CD4-positive, alpha-beta T cell treated with Interleukin-4 for 1 hour (primary cell): ENCODE results near the gene COL1A1.

Experiments
- DNase-seq, 2 donors: peaks; one replicate each; pipeline ENCODE4 v3.0.0-alpha.2; 2020 to 2022

Gene COL1A1

GRCh38 chr17:50201276-50201854 lies at the start of gene COL1A1:
Gene COL1A1 (minus strand): TSS chr17:50201631. CDS start chr17:50201513, 118 bp downstream.
- DNase-seq = no peak

GRCh38 chr17:50248255-50248654 lies 46.8 kb upstream of the COL1A1 start:
- no peak for DNase-seq

- DNase-seq = no peak
Measured at GRCh38 chr17:50244771-50245170, 43.3 kb upstream of the COL1A1 start.

GRCh38 chr17:50241431-50241830 lies 40.0 kb upstream of the COL1A1 start:
- DNase-seq = no peak

- DNase-seq = no peak
Measured at GRCh38 chr17:50240851-50241250, 39.4 kb upstream of the COL1A1 start.

GRCh38 chr17:50239937-50240336 lies 38.5 kb upstream of the COL1A1 start:
- no peak for DNase-seq

GRCh38 chr17:50238601-50239280 lies 37.3 kb upstream of the COL1A1 start:
- DNase-seq = no peak

- DNase-seq = no peak
Measured at GRCh38 chr17:50237901-50238300, 36.5 kb upstream of the COL1A1 start.

GRCh38 chr17:50234581-50234980 lies 33.1 kb upstream of the COL1A1 start:
- no peak for DNase-seq

- no peak for DNase-seq
Measured at GRCh38 chr17:50225701-50226240, 24.3 kb upstream of the COL1A1 start.

- no peak for DNase-seq
Measured at GRCh38 chr17:50222922-50223321, 21.5 kb upstream of the COL1A1 start.

- no peak for DNase-seq
Measured at GRCh38 chr17:50221864-50222545, 20.6 kb upstream of the COL1A1 start.

GRCh38 chr17:50221266-50221863 lies 19.9 kb upstream of the COL1A1 start:
- DNase-seq = no peak

- no peak for DNase-seq
Measured at GRCh38 chr17:50220811-50221210, 19.4 kb upstream of the COL1A1 start.

- DNase-seq = no peak
Measured at GRCh38 chr17:50219939-50220465, 18.6 kb upstream of the COL1A1 start.

- no peak for DNase-seq
Measured at GRCh38 chr17:50219342-50219741, 17.9 kb upstream of the COL1A1 start.

GRCh38 chr17:50218771-50219315 lies 17.4 kb upstream of the COL1A1 start:
- DNase-seq = no peak

GRCh38 chr17:50218071-50218759 lies 16.8 kb upstream of the COL1A1 start:
- no peak for DNase-seq

- DNase-seq = no peak
Measured at GRCh38 chr17:50217591-50217990, 16.2 kb upstream of the COL1A1 start.

GRCh38 chr17:50214976-50215760 lies 13.7 kb upstream of the COL1A1 start:
- DNase-seq = no peak
